Fibroblast of skin of right biceps (primary cell): ENCODE results near the gene SLC25A4.
"Not testable (repeated sequence)": the region's sequence is repeated elsewhere in the genome, so short reads cannot be mapped to it uniquely, and the experiment has no call there.

Experiments
- DNase-seq: peaks from one replicate; pipeline ENCODE4 v3.0.0-alpha.2; 2013

SLC25A4 gene

DNA sequence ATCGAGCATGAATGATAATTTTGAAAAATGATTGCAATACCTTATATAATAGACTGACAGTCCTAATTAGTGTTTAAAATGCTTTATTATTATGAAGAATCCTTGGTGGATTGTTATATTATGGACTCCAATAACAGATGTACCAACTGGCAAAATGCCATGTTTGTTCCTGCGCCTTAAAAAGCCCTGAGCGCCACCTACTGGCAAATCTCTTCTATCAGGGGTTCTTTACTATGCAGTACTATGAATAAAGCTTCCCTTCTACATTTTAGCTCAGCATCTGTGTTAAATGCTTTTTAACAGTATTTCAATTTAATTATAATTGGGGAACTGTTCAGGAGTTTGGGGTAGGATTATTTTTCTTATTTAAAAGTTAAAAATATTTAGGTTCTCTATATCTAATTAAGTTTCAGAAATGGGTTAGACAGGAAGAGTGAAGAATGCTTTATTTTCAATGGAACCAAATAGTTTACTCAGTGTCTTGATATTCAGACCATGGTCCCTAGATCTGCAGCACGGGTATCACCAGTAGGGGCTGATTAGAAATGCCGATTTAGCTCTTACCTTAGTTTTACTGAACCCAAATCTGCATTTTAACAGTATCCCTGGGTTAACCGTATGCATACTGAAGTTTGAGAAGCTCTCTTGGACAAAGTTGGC lies 40.7 kb downstream of the SLC25A4 start:
- peak; percentile 86 for DNase-seq

GRCh38 chr4:185186769-185187168 lies 43.7 kb downstream of the SLC25A4 start:
- DNase-seq, result no peak

- DNase-seq, result no peak
Observed at GRCh38 chr4:185189606-185190305, 46.7 kb downstream of the SLC25A4 start.

DNA sequence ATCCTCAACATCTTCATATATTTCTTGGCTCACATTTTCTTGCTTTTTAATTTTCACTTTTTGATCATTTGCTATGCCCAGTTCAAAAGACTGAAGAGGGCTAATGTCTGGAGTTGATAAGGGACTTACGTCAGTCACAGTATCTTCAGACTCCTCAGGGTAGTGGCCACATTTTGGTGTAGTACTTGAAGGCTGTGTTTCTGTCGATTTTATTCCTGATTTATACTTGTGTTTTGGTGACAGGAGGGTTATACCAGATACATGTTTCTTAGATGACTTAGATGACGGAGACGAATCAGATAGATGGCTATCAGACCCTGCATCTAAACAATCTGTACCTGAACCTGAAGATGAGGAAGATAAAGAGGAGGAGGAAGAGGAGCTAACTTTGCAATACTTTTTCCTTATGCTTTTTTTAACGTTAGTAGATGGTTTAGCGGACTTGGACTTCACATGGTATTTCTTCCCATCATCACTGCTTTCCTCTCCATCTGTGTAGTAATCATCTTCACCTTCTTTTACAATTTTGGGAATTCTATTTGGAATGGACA lies 47.3 kb downstream of the SLC25A4 start:
- DNase-seq, result no peak

DNA sequence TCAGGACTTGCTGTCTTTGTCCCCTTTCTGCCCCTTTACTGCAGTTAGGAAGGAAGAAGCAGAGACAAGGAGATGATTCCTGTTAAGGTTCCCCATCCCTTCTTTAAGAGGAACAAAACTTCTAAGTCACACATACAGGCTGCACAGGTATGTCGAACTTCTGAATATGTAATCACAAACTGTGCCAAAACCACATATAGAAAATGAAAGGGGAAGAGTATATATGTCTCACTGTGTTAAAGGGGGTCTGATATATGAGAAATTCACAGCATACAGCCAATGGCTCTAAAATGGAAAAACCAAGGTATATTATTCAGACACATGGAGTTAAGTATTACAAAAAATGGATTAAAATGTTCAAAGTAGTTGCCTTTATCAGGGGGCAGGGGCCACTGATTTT lies 49.0 kb downstream of the SLC25A4 start:
- DNase-seq, result no peak

DNA sequence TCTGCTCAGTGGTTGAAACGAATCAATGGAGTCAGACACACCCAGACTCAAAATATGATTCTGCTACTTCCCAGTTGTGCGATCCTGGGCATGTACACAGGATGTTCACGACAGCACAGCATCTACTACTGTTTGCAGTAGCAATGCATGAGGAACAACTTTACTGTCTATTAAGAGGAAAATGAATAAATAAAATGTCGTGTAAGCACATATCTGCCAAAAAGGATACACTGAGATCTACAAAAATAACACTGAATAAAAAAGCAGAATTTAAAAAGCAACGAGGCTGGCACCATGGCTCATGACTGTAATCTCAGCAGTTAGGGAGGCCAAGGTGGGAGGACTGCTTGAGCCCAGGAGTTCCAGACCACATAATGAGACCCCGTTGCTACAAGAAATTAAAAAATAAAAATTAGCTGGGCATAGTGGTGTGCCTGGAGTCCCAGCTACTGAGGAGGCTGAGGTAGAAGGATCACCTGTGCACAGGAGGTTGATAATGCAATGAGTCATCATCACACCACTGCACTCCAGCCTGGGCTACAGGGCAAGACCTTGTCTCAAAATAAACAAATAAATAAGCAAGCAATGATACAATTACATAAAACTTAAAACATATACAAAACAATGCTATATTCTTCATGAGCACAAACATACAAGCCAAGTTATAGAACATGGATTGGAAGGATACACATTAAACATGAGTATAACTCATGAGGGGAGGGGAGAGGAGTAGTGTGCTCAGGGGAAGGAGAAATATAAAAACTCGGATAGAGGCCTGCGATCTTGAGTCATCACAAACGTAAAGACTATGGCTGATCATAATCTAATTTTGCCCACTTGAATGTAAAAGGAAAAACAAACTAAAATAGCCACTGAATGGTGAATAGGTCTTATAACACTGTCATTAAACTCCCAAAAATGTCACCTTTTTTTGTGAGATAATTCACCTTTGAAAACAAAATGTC lies 52.1 kb downstream of the SLC25A4 start:
- DNase-seq, result no peak

GRCh38 chr4:185196437-185196836 lies 53.4 kb downstream of the SLC25A4 start:
- DNase-seq, result no peak

- DNase-seq, result not testable (repeated sequence)
Observed at GRCh38 chr4:185198189-185198588, 55.1 kb downstream of the SLC25A4 start.
